ENCODE results near the gene TCFL5.
A peak's percentile ranks its signal among the peaks of the same experiment; 100 is the strongest.

Gene TCFL5

DNA sequence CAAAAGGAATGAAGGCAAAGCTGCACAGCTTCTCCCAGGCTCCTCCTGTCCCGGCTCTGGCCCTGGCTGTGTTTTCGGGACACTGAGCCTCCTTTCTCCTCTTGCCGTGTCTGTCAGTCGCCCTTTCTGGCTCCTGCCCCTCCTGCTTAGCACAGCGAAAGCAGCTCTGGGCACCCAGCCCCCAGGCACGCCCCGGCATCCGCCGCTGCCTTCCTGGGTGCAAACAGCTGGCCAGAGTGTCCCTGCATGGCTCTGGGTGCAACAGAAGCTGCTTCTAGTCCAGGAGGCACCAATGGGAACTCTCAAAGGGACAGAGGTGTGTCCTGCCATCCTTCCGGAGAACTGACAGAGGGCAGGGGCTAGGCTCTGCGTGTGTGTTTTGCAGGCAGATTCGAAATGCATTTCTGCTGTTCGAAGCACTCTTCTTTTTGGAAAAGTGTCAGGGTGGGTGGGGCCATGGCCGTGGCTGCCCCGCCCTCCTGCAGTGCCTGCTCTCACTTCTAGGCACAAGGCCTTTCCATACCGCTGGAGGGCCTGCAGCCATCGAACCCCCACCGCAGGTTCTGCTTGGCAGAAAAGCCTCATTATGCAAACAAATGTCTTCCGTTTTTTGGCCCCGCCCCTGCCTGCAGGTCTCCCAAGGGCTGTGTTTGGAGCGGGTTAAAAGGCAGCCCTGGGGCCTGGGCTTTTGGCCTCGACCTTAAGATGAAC lies 29.3 kb downstream of the TCFL5 start:
- no peak for DNase-seq

- no peak for DNase-seq
Measured at GRCh38 chr20:62831854-62832211, 29.8 kb downstream of the TCFL5 start.

DNA sequence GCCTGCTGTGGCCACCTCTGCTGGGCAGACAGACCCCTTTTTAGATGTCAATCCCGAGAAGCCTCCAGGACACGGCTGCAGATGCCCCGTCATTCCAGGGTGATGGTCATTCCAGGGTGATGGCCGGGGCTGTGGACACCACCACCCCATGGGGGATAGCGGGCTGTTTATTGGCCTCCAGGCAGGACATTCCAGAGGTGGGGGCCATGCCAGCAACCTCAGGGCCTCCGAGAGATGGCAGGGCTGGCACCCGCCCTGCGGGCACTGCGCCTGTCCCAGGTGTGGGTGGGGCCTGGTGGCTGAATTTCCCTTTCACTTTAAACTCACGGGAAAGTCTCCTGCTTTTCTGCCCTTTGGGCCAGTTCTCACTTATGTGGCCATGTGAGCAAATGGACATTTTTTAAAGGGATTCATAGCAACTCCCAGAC lies 30.2 kb downstream of the TCFL5 start:
- DNase-seq: no peak

GRCh38 chr20:62830821-62831220 lies 30.8 kb downstream of the TCFL5 start:
- DNase-seq: no peak

DNA sequence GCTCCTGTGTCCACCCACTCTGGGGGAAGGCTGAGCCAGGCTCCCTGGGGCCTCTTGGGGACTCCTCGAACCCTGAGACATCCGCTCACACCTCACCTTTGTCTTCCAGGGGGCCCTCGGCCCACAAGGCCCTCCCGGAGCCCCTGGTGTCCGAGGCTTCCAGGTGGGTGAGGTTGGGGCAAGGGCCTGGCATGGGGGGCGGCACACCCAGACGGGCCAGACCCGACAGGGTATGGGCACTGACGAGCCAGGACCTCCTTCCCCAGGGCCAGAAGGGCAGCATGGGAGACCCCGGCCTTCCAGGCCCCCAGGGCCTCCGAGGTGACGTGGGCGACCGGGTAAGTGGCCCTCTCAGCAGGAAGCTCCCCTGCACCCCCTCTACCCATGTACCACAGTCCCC lies 31.4 kb downstream of the TCFL5 start:
- DNase-seq: no peak

DNA sequence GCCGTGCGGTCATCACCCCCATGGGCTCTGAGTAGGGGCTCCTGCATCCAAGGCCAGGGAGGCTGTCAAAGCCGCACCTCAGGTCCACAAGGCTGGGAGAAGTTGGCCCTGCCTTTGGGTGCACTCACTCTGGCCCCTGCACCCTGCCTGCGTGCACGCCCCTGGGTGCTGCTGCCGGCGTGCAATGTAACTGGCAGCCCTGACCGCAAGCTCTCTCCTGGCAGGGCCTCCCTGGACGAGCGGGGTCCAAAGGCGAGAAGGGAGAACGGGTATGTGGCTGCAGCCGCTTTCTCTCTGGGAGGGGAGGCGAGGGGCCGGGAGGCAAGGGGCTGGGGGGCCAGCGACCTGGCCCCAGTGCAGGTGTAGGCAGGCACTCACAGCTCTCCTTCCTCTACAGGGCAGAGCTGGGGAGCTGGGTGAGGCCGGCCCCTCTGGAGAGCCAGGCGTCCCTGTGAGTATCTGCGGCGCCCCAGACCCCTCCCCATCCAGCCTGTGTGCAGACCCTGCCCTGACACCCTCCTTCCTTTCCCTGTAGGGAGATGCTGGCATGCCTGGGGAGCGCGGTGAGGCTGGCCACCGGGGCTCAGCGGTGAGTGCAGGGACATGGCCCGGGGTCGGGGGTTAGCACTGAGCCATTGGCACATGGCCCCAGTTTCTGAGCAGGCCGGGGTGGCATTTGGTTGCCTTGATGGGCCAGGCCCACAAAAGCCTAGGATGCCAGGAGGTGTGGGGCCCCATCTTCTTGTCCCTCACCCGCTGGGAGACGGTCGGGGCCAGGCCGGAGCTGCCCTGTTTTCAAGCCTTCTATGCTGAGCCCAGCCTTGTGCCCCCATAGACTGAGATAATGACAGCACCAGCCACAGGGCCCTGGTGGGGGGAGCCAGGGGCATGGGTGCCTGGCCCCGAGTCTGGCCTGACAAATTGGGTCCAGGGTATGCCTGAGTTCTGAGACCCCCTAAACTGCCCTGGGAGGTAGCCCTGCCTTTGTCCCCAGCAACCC lies 32.1 kb downstream of the TCFL5 start:
- DNase-seq: no peak

GRCh38 chr20:62828511-62829230 lies 33.0 kb downstream of the TCFL5 start:
- DNase-seq: no peak

GRCh38 chr20:62828051-62828450 lies 33.6 kb downstream of the TCFL5 start:
- DNase-seq: no peak

DNA sequence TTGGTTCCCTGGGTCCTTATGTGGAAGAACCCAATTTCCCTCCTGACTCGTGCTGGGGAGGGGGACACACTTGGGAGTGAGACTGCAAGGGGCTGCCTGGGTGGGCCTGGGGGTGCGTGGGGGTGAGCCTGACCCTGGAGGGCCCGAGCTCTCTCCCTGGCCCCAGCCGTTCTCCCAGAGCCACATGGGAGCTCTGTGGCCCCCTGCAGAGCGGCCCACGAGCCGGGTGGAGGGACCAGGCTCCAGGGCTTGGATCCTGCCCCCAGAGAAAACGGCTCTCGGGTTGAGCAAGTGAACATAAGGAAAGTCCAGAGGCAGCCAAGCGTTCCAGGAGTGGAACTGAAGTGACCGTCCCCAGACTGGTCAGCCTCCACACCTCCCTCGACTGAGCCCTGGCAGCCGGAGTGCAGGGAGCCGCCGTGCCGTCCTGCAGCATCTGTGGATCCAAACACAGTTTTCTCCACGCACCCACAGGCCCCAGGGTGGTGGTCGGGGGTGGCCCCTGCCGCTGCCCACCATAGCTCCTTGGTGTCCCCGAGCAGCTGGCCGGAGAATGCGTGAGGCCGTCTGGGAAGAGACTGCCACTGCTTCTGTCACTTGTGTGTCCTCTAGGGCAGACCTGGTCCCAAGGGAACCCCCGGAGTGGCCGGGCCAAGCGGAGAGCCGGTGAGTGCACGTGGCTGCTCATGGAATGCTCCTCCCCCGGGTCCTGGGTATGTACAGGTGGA lies 34.1 kb downstream of the TCFL5 start:
- DNase-seq: no peak

DNA sequence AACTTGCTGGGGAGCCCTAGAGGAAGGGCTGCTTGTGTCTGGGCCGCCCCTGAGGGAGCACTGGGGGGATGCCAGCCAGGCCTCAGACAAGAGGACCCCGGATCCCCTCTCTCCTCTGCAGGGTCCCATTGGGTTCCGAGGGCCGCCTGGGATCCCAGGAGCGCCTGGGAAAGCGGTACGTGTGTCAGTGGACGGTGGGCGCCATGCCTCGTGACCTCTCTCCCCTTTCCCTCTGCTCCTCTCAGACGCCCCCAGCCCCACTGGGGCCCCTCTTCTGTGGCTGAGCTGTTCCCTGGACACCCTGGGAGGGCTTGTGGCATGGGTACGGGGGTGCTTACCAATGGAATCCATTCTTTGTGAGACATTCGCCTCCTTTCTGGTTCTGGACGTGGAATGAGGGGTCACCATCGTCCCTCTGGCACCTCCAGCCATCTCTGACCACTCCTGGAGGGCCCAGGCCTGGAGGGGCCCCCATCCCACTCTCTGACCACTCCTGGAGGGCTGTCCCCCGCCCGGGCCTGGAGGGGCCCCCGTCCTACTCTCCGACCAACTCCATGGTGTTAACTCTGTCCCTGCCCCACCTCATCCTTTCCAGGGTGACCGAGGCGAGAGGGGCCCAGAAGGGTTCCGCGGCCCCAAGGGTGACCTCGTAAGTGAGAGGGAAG lies 34.8 kb downstream of the TCFL5 start:
- DNase-seq: no peak

GRCh38 chr20:62825986-62826645 lies 35.5 kb downstream of the TCFL5 start:
- no peak for DNase-seq

DNA sequence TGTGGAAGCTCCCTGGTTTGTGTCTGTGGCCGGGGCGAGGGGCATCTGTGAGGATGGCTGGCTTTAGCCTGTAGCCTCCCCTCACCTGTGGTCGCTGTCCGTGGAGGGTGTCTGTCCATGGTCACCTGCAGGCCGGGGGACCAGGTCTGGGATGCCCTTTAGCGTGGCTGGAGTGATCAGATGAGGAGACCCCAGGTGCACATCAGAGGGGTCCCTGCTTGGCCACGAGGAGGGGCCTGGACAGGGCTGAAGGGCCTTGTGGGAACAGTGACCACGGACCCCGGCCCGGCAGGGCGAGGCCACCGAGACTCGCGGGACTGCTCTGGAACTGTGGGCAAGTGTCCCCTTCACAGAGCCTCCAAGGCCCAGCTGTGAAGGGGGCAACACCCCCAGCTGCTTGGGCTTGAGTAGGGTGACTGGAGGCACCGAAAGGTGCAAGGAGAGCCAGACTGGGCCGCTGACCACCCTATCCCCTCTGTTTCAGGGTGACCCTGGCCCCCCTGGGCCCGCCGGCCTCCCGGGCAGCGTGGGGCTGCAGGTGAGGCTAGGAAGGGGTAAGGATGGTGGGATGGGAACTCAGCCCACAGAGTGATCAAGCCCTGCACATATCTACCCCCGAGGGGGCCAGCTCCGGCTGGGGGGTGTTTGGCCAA lies 36.2 kb downstream of the TCFL5 start:
- DNase-seq: no peak

GRCh38 chr20:62824476-62825332 lies 36.9 kb downstream of the TCFL5 start:
- DNase-seq: peak; percentile 29

DNA sequence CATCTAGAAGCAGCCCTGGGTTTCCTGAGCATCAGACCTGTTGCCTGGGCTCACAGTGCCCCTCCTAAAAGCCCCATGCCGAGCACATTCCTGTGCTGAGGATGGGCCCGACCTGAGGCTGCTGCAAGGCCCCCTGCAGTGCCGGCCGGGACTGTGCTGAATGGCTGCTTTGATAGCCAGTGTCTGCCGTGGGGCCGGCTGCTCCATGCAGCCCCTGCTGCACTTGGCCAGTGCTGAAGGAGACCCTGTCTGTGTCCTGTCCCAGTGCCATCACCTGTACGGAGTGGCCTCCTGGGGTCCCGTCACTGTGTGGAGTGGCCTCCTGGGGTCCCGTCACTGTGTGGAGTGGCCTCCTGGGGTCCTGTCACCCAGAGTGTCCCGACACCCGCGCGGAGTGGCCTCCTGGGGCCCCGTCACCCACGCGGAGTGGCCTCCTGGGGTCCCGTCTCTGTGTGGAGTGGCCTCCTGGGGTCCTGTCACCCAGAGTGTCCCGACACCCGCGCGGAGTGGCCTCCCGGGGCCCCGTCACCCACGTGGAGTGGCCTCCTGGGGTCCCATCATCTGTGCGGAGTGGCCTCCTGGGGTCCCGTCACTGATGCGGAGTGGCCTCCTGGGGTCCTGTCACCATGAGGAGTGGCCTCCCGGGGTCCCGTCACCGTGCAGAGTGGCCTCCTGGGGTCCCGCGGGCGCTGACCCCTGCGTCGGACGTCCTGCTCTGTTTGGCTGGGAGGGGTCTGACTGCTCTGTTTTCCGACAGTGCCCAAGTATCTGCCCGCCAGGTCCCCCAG lies 37.7 kb downstream of the TCFL5 start:
- no peak for DNase-seq

DNA sequence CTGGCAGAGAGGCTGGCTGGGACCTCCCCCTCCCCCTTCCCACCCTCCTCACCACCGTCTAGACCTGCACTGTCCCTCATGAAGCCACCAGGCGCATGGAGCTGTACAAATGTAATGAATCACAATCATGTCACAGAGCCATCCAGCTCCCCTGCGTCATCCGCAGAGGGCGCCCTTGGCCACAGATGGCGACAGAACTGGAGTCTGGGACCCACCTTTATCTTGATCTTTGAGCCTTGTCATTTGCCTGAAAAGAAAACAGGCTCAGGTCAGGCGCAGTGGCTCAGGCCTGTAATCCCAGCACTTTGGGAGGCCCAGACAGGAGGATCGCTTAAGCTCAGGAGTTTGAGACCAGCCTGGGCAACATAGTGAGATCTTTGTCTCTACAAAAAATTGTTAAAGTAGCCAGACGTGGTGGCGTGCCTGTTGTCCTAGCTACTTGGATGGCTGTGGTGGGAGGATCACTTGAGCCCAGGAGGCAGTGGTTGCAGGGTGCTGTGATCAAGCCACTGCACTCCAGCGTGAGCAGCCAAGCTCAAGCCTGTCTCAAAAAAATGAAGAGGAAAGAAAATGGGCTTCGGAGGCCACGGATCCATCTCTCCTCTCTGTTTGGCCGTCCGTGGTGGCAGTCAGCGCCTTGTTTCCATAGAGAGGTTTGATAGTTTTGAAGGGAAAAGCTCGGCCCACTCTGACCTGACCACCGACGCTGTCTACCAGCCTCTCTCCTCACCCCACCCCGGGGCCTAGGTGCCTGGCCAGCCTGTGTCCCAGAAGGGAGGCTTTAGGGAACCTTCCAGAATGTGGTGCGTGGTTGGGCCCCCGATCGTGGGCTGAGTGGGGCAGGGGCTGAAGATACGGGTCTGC lies 38.6 kb downstream of the TCFL5 start:
- no peak for DNase-seq

DNA sequence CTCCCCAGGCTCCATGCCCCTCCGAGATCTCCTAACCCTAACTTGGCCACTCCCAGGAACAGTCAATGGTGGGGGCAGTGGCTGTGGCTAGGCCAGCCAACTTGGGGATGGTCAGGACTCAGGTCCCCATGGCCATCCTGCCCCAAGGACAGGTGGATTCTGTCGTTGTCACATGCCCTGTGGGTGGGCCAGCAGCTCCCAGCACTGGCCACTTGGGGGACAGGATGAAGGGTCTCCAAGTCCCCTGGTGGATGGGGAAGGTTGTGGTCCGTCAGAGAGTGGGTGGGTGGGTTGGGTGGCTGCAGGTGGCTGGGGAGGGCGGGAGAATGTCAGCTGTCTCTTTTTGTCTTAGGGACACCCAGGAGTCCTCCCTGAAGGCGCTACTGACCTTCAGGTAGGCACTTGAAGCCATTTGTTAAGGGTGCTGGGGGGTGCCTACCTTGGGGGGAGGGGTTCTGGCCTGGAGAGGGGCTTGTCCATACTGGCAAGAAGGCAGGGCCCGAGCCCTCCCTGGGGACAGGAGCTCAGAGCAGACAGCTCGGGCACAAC lies 39.3 kb downstream of the TCFL5 start:
- DNase-seq: no peak

- DNase-seq: no peak
Measured at GRCh38 chr20:62821726-62822210, 39.9 kb downstream of the TCFL5 start.

Data from effector CD8-positive, alpha-beta T cell (primary cell).